GM12878 (cell line): Measurements from ENCODE around the gene STEAP2. TPM values are rescaled to one million over a fixed set of nuclear protein-coding genes. Genes with fewer than 3 reads are reported as not detected.

Source experiments
- ATAC-seq: fragments of 200-7000 bp; cut with Tn5 transposase; 3 replicates; pipeline ENCODE4 v1.9.1; 2020; ENCODE audit warnings: mild to moderate bottlenecking, moderate library complexity
- BruUV-seq: library from RNA; stranded (reverse); fragments of 400-500 nt; replicated peaks from 2 replicates; lab custom pipeline; 2021; lab: Mats Ljungman, UMichigan
- CTCF ChIA-PET: fragments of 300-600 bp; sonication (Branson Sonifier 250); formaldehyde crosslinking; extraction: SDS; loops from one replicate; lab custom pipeline; 2021; ENCODE audit warnings: inconsistent platforms; lab: Yijun Ruan, JAX
- POLR2A ChIA-PET: fragments of 350-600 bp; formaldehyde crosslinking; extraction: SDS; loops from one replicate; lab custom pipeline; 2021; ENCODE audit warnings: inconsistent platforms; lab: Charles Lee
- RAD21 ChIA-PET: fragments of 300-600 bp; sonication (Branson Sonifier 250); formaldehyde crosslinking; loops from one replicate; lab custom pipeline; 2023; ENCODE audit warnings: antibody characterized with exemption; ENCODE audit not compliant: unreplicated experiment; lab: Charles Lee
- SMC1A ChIA-PET: fragments of 300-600 bp; sonication (Branson Sonifier 250); formaldehyde crosslinking; loops from one replicate; lab custom pipeline; 2023; ENCODE audit not compliant: unreplicated experiment, uncharacterized antibody; lab: Charles Lee
- DNase-seq: peaks from one replicate; pipeline ENCODE4 v3.0.0-alpha.2; 2011; ENCODE audit warnings: low read depth, low spot score
- FAIRE-seq: peaks from 3 replicates; lab custom pipeline; 2011; peaks lifted over from hg19 to GRCh38; lab: Jason Lieb, UNC
- H2AFZ ChIP-seq: 2 replicates; pipeline ENCODE4 v1.6.0; 2011; ENCODE audit warnings: low read depth, low read length, control low read depth; ENCODE audit not compliant: control insufficient read depth
- H3K27ac ChIP-seq: 2 replicates; pipeline ENCODE4 v1.5.1; 2011; ENCODE audit warnings: control low read depth; ENCODE audit not compliant: control insufficient read depth, insufficient read depth
- H3K27me3 ChIP-seq, 2 experiments: replicated peaks in 1 of 2; 2 replicates each; pipeline versions ENCODE4 v1.6.0 to v1.6.1; 2011; ENCODE audit warnings: low read length in 1 of 2; ENCODE audit not compliant: control insufficient read depth in 2 of 2, insufficient read depth in 2 of 2
- H3K36me3 ChIP-seq, 2 experiments: 2 replicates each; pipeline ENCODE4 v1.5.1; 2011; ENCODE audit warnings: low read length in 1 of 2; ENCODE audit not compliant: control insufficient read depth in 2 of 2, insufficient read depth in 2 of 2
- H3K4me1 ChIP-seq: 2 replicates; pipeline ENCODE4 v1.6.1; 2011; ENCODE audit warnings: mild to moderate bottlenecking, low read length, moderate library complexity, mixed read lengths; ENCODE audit not compliant: control insufficient read depth, insufficient read depth
- H3K4me2 ChIP-seq: 2 replicates; pipeline ENCODE4 v1.6.0; 2011; ENCODE audit warnings: control low read depth; ENCODE audit not compliant: control insufficient read depth, insufficient read depth
- H3K4me3 ChIP-seq: fragments of 200-600 bp; sonication (generic); 2 replicates; pipeline ENCODE4 v1.5.1; 2016
- H3K79me2 ChIP-seq: 2 replicates; pipeline ENCODE4 v1.6.0; 2011; ENCODE audit warnings: low read length; ENCODE audit not compliant: control insufficient read depth, insufficient read depth
- H3K9ac ChIP-seq: 2 replicates; pipeline ENCODE4 v1.8.0; 2011; ENCODE audit warnings: low read length, control low read depth, mixed read lengths; ENCODE audit not compliant: control insufficient read depth, insufficient read depth
- H3K9me3 ChIP-seq: replicated peaks from 3 replicates; pipeline ENCODE4 v1.5.1; 2011; ENCODE audit warnings: mild to moderate bottlenecking, low read length; ENCODE audit not compliant: control insufficient read depth, insufficient read depth
- H4K20me1 ChIP-seq: 2 replicates; pipeline ENCODE4 v1.6.0; 2011; ENCODE audit not compliant: control insufficient read depth, insufficient read depth
- BCL11A ChIP-seq: IDR thresholded peaks from 2 replicates; pipeline ENCODE4 v1.6.1; 2011; ENCODE audit warnings: low read depth, low read length
- BCL3 ChIP-seq: IDR thresholded peaks from 2 replicates; pipeline ENCODE4 v1.6.1; 2011; ENCODE audit warnings: borderline replicate concordance, low read depth, mild to moderate bottlenecking, moderate library complexity, low read length; ENCODE audit not compliant: insufficient read depth, poor library complexity, severe bottlenecking
- CBX5 ChIP-seq: sonication (generic); IDR thresholded peaks from 2 replicates; pipeline ENCODE4 v1.6.1; 2016; ENCODE audit warnings: low read depth, moderate library complexity, mild to moderate bottlenecking, inconsistent platforms
- GATAD2B ChIP-seq: fragments of 450-650 bp; conservative IDR thresholded peaks from 2 replicates; pipeline ENCODE4 v1.6.1; 2017; ENCODE audit warnings: low read depth, mild to moderate bottlenecking, moderate library complexity
- KLF5 ChIP-seq: fragments of 450-650 bp; IDR thresholded peaks from 2 replicates; pipeline ENCODE4 v1.6.1; 2014; ENCODE audit warnings: mild to moderate bottlenecking; ENCODE audit not compliant: partially characterized antibody
- NFXL1 ChIP-seq: fragments of 450-650 bp; IDR thresholded peaks from 2 replicates; pipeline ENCODE4 v1.6.1; 2017; ENCODE audit warnings: antibody characterized with exemption, mild to moderate bottlenecking, borderline replicate concordance
- NKRF ChIP-seq: fragments of 450-650 bp; conservative IDR thresholded peaks from 2 replicates; pipeline ENCODE4 v1.6.1; 2017; ENCODE audit warnings: mild to moderate bottlenecking, moderate library complexity
- RELB ChIP-seq: fragments of 450-650 bp; IDR thresholded peaks from 2 replicates; pipeline ENCODE4 v1.6.1; 2017; ENCODE audit warnings: low read depth, mild to moderate bottlenecking, moderate library complexity
- WGBS: methylation state at CpG from one replicate; pipeline ENCODE4 v1.1.6; 2016; ENCODE audit warnings: low lambda C conversion rate; ENCODE audit not compliant: insufficient replicate concordance, insufficient coverage; ENCODE audit errors: missing lambda C conversion rate; 5-methylcytosine and 5-hydroxymethylcytosine counted together
- in situ Hi-C: fragments of 300-500 bp; cut with MboI; formaldehyde crosslinking; loops from 9 replicates; pipeline ENCODE4 v1.14.3; 2018; ENCODE audit warnings: mixed read lengths
- intact Hi-C: fragments of 100-400 bp; cut with micrococcal nuclease; formaldehyde crosslinking; loops from one replicate; pipeline ENCODE4 v1.14.2; 2022; ENCODE audit not compliant: unreplicated experiment
- polyA plus RNA-seq, 11 experiments: library from polyadenylated mRNA; depleted of rRNA in 4 of 11; unstranded in 6 of 11; stranded (reverse) in 5 of 11; fragments of >200 nt; fragmentation: Nextera tagmentation in 4 of 11; fragmentation: Illumina TruSeq in 1 of 11; extraction: Ambion mirVana in 4 of 11; extraction: Trizol in 1 of 11; gene quantifications; 1 replicate in 1 of 11; 2 replicates in 10 of 11; pipeline versions ENCODE4 v1.2.1 to v1.2.3, GENCODE V29; 2011 to 2016; ENCODE audit warnings: inconsistent platforms in 2 of 11, missing spikeins in 2 of 11, low read depth in 1 of 11
- total RNA-seq, 4 experiments: library from RNA; depleted of rRNA in 3 of 4; stranded (reverse); fragments of >200 nt in 3 of 4; fragmentation: Illumina TruSeq in 1 of 4; extraction: Trizol in 1 of 4; gene quantifications; 2 replicates each; pipeline versions ENCODE4 v1.2.1 to v1.2.3, GENCODE V29; 2013 to 2021
- TF ChIP-seq, protein P1 (sequence below): fragments of 450-650 bp; IDR thresholded peaks from 2 replicates; pipeline ENCODE4 v1.6.1; 2016; ENCODE audit warnings: mild to moderate bottlenecking

STEAP2 gene
- total and polyA plus RNA-seq, 10 of the 15 experiments (the other 5 are each of a cell fraction or from before 2014, with no cell fraction given) = 0.64 to 17.6 (median 1.8) TPM

DNA sequence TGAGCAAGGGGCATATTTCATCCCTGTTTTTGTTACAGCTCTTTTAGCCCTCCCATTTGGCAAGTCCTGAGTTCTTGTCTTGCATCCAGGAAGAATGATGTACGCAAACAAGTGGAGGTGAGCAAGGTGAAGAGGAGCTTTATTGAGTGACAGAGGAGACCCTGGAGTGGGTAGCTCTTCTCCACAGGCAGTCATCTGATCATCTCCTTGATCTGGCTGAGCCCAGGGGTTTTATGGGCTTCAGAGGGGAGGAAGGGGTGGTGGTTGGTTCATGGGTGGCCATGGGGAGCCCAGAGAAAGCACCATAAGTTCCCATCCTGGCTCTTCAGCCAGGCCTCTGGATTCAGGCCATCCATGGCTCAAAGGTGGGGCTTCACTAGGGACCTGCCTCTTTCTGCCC, 35.3 kb upstream of the STEAP2 start:
- Histone ChIP-seq H3K9ac (no peak overlapping the region), H3K36me3 (no peaks in the 10 kb centered on the region), H3K4me2 (no peak overlapping the region), H3K9me3 (peaks cover 13% of the 10 kb centered on the region; the same call in 2 of the 3 replicates), H3K79me2 (no peaks in the 10 kb centered on the region), H3K27ac (no peak overlapping the region), H3K4me3 (no peak overlapping the region), H3K4me1 (peaks cover 23% of the 10 kb centered on the region), H3K27me3 (no peaks in the 10 kb centered on the region), H2AFZ (no peak overlapping the region), H4K20me1 (no peaks in the 10 kb centered on the region)
- in situ Hi-C loops = no loop called here
- BruUV-seq = no TSS peak
- intact Hi-C loops = no loop called here
- TF ChIP-seq KLF5 = peak; percentile 87
- TF ChIP-seq, protein P1, sequence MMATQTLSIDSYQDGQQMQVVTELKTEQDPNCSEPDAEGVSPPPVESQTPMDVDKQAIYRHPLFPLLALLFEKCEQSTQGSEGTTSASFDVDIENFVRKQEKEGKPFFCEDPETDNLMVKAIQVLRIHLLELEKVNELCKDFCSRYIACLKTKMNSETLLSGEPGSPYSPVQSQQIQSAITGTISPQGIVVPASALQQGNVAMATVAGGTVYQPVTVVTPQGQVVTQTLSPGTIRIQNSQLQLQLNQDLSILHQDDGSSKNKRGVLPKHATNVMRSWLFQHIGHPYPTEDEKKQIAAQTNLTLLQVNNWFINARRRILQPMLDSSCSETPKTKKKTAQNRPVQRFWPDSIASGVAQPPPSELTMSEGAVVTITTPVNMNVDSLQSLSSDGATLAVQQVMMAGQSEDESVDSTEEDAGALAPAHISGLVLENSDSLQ = 0 out of 2 replicates have a peak, but pooled peaks have one; percentile 22
- peak; percentile 52; the same call in 1 of the 2 replicates for TF ChIP-seq CBX5
- no peak for TF ChIP-seq GATAD2B
- TF ChIP-seq NFXL1 = no peak
- TF ChIP-seq RELB = peak; percentile 21; the same call in 1 of the 2 replicates
- TF ChIP-seq NKRF = no peak
- TF ChIP-seq BCL3 = no peak
- no peak for TF ChIP-seq BCL11A
- POLR2A ChIA-PET = interaction anchor here (0.9 to 1.5 kb wide), 2 partner anchors 9 to 11 kb away, joined by 3 to 4 read pairs; no protein-coding TSS in a partner anchor
- RAD21 ChIA-PET = interaction anchor here (1.0 kb wide), 1 partner anchor 12 kb away, joined by 4 read pairs; no protein-coding TSS in a partner anchor
- CTCF ChIA-PET = interaction anchor here (1.3 to 1.9 kb wide), 3 partner anchors 18 to 67 kb away, joined by 3 to 6 read pairs (median 3); partner anchors contain the start of gene STEAP1
- SMC1A ChIA-PET = interaction anchor here (1.6 to 7.8 kb wide), 3 partner anchors 11 to 38 kb away, joined by 4 to 58 read pairs (median 9); partner anchors contain the start of gene STEAP2
- no peak for DNase-seq
- no peak for FAIRE-seq
- no peak for ATAC-seq
- WGBS = 100% methylated on average over 1 of the region's 1 CpG
